Keratinocyte (primary cell): Measurements from ENCODE around the gene CMBL.

Source experiments
- CTCF ChIP-seq, 3 experiments: IDR thresholded peaks in 1 of 3; conservative IDR thresholded peaks in 1 of 3; optimal IDR thresholded peaks in 1 of 3; 2 replicates in 2 of 3; 3 replicates in 1 of 3; pipeline versions ENCODE3 to v1.5.1; 2011; ENCODE audit warnings: low read length in 3 of 3, mild to moderate bottlenecking in 3 of 3, moderate library complexity in 2 of 3, control low read depth in 1 of 3, inconsistent platforms in 1 of 3; ENCODE audit not compliant: insufficient read depth in 2 of 3; ENCODE audit errors: extremely low read depth in 1 of 3
- EZH2 ChIP-seq: IDR thresholded peaks from one replicate; pipeline ENCODE4 v1.6.1; 2012; ENCODE audit warnings: inconsistent platforms, mild to moderate bottlenecking, low read length, moderate library complexity

GRCh38 chr5:10337107-10337506 lies 29.4 kb upstream of the CMBL start:
- TF ChIP-seq CTCF (optimal IDR thresholded peaks at IDR 0.05 in 1 of 3, IDR thresholded peaks at IDR 0.05 in 1 of 3, conservative IDR thresholded peaks at IDR 0.05 in 1 of 3; ENCODE audit: extremely low read depth in 1 of 3, insufficient read depth in 2 of 3, low read length in 3 of 3) (no peak), EZH2 (no peak)
